Hindlimb muscle (tissue), 1 donor: ENCODE measurements around the gene TMEM167B. TPM values are rescaled to one million over a fixed set of nuclear protein-coding genes. Genes with fewer than 3 reads are reported as not detected.
"Not testable (repeated sequence)": the region's sequence is repeated elsewhere in the genome, so short reads cannot be mapped to it uniquely, and the experiment has no call there.

Experiments used
- DNase-seq: peaks from one replicate; pipeline ENCODE4 v3.0.0-alpha.2; 2013
- polyA plus RNA-seq: library from polyadenylated mRNA; unstranded; fragments of 120-200 nt; gene quantifications from one replicate; pipeline ENCODE4 v1.2.1, GENCODE V29; 2013; ENCODE audit not compliant: insufficient read length

Gene TMEM167B
- 39.5 TPM for polyA plus RNA-seq

GRCh38 chr1:109090196-109091077, at the start of gene TMEM167B:
TMEM167B (plus strand) TSS chr1:109090764; CDS start chr1:109090873, 109 bp downstream.
- DNase-seq: peak; percentile 93

- peak; percentile 26 for DNase-seq
These were observed 49.5 kb upstream of the TMEM167B start for GRCh38 chr1:109040989-109041620.

GRCh38 chr1:109041621-109042468, 48.7 kb upstream of the TMEM167B start, which contains the start of gene WDR47:
WDR47 (minus strand) TSS chr1:109042102; CDS start chr1:109023512, 18,590 bp downstream.
- peak; percentile 93 for DNase-seq

GRCh38 chr1:109045595-109045994, 45.0 kb upstream of the TMEM167B start:
- no peak for DNase-seq

- no peak for DNase-seq
These were observed 43.9 kb upstream of the TMEM167B start for GRCh38 chr1:109046671-109047070.

GRCh38 chr1:109047339-109047738, 43.2 kb upstream of the TMEM167B start:
- DNase-seq: no peak

GRCh38 chr1:109048335-109048734, 42.2 kb upstream of the TMEM167B start:
- no peak for DNase-seq

- no peak for DNase-seq
These were observed 40.2 kb upstream of the TMEM167B start for GRCh38 chr1:109050228-109050995.

- not testable (repeated sequence) for DNase-seq
These were observed 38.4 kb upstream of the TMEM167B start for GRCh38 chr1:109052145-109052544.

- no peak for DNase-seq
These were observed 34.5 kb upstream of the TMEM167B start for GRCh38 chr1:109056064-109056463.

GRCh38 chr1:109059026-109059425, 31.5 kb upstream of the TMEM167B start:
- no peak for DNase-seq

GRCh38 chr1:109060707-109061106, 29.9 kb upstream of the TMEM167B start:
- DNase-seq: no peak

GRCh38 chr1:109061183-109061582, 29.4 kb upstream of the TMEM167B start:
- no peak for DNase-seq

GRCh38 chr1:109065137-109065536, 25.4 kb upstream of the TMEM167B start:
- no peak for DNase-seq

GRCh38 chr1:109067883-109068282, 22.7 kb upstream of the TMEM167B start:
- no peak for DNase-seq

- no peak for DNase-seq
These were observed 21.3 kb upstream of the TMEM167B start for GRCh38 chr1:109069294-109069693.

GRCh38 chr1:109075531-109076490, 14.8 kb upstream of the TMEM167B start, which contains the start of gene TAF13:
TAF13 (minus strand) TSS chr1:109076003; CDS start chr1:109075947, 56 bp downstream.
- DNase-seq: peak; percentile 96

GRCh38 chr1:109078317-109078716, 12.2 kb upstream of the TMEM167B start:
- no peak for DNase-seq

GRCh38 chr1:109079240-109079622, 11.3 kb upstream of the TMEM167B start:
- DNase-seq: no peak

- no peak for DNase-seq
These were observed 10.0 kb upstream of the TMEM167B start for GRCh38 chr1:109080441-109081082.
